Fibroblast of pulmonary artery (primary cell): ENCODE measurements around the gene PALLD.
A peak's percentile ranks its signal among the peaks of the same experiment; 100 is the strongest.

Source experiments
- DNase-seq: peaks from one replicate; pipeline ENCODE4 v3.0.0-alpha.2; 2010; ENCODE audit warnings: low read depth
- H3K4me3 ChIP-seq: replicated peaks from 2 replicates; pipeline ENCODE4 v1.5.1; 2011; ENCODE audit warnings: low read depth, mild to moderate bottlenecking, control low read depth, low read length, moderate library complexity
- TF ChIP-seq, protein P1 (sequence below): IDR thresholded peaks from 2 replicates; pipeline ENCODE4 v1.5.1; 2011; ENCODE audit warnings: mild to moderate bottlenecking, control low read depth, low read length, inconsistent platforms; ENCODE audit errors: missing control alignments

The PALLD gene

GRCh38 chr4:168609369-168609768, 112.5 kb downstream of the PALLD start:
- TF ChIP-seq, protein P1, sequence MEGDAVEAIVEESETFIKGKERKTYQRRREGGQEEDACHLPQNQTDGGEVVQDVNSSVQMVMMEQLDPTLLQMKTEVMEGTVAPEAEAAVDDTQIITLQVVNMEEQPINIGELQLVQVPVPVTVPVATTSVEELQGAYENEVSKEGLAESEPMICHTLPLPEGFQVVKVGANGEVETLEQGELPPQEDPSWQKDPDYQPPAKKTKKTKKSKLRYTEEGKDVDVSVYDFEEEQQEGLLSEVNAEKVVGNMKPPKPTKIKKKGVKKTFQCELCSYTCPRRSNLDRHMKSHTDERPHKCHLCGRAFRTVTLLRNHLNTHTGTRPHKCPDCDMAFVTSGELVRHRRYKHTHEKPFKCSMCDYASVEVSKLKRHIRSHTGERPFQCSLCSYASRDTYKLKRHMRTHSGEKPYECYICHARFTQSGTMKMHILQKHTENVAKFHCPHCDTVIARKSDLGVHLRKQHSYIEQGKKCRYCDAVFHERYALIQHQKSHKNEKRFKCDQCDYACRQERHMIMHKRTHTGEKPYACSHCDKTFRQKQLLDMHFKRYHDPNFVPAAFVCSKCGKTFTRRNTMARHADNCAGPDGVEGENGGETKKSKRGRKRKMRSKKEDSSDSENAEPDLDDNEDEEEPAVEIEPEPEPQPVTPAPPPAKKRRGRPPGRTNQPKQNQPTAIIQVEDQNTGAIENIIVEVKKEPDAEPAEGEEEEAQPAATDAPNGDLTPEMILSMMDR = no peak
- DNase-seq = no peak
- H3K4me3 ChIP-seq = no peak overlapping the region

DNA sequence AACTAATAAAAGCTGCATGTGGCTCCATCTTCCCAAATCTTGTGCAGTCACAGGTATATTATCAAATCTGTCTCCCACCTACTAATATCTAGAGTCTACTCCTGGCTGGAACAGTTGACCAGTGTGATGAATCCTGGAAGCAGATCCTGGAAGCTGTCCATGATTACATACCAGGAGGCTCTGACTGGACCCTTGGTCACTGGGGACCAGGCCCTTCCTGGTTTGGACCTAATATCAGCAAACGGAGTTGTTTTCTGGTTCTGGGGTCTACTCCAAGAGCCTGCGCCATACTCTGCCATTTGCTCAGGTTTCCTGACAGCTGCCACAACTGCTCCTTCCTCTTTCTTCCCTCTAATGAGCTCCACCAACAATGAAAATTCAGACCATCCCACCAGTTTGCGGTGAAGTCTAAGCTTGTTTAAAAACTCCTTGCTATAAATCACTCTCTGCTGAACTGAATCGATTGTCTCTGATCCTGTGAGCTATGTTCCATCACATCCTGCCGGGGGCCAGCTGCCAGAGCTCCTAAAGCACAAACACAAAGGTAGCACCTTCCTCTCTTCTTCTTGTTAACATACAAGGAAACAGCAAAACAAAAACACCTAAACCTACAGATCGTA, 114.2 kb downstream of the PALLD start:
- DNase-seq = no peak
- no peak overlapping the region for H3K4me3 ChIP-seq
- TF ChIP-seq, protein P1 = no peak

DNA sequence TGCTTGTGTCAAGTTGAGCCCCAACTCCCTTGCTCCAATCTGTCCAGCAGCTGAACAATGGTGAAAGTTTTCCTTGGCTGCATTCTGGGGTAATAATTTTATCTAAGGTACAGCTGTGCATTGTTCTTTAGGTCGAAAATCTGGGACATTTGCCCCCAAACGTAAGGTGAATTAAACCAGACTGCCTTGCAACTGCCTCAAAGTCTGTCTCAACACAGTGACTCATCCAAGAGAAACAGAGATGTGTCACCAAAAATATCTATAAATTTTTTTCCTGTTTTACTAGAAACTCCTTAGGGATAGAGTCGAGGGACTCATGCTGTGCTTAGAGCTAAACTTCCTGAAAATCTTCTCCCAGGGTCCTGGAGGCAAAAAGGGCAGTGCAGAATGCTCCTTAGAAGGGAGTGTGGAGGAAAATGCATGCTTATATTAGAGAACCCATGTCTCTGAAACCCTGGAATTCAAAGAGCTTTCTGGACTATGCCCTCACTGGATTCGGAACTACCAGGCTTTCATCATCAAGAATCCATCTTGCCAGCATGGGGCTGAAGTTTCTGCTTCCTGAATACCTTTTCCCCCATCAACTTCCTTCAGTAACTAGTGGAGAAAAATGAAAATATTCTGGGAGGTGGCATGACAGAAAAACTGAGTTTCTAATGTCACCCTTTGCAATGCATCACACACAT, 115.7 kb downstream of the PALLD start:
- H3K4me3 ChIP-seq = no peak overlapping the region
- TF ChIP-seq, protein P1 = no peak
- DNase-seq = peak; percentile 88

- no peak for DNase-seq
- TF ChIP-seq, protein P1 = no peak
- no peak overlapping the region for H3K4me3 ChIP-seq
These were observed 117.0 kb downstream of the PALLD start for GRCh38 chr4:168613869-168614268.

- TF ChIP-seq, protein P1 = no peak
- no peak for DNase-seq
- no peak overlapping the region for H3K4me3 ChIP-seq
These were observed 117.6 kb downstream of the PALLD start for GRCh38 chr4:168614281-168615057.

GRCh38 chr4:168615294-168616065, 118.6 kb downstream of the PALLD start:
- DNase-seq = peak; percentile 70
- TF ChIP-seq, protein P1 = no peak
- no peak overlapping the region for H3K4me3 ChIP-seq
